Activated T-helper 9 cell treated with anti-CD3 and anti-CD28 coated beads, Interleukin-2, amount 50 U/mL, for 16 hours (primary cell): ENCODE results near the gene ACOX2.
A peak's percentile ranks its signal among the peaks of the same experiment; 100 is the strongest.

Experiments used
- DNase-seq: peaks from one replicate; pipeline ENCODE4 v3.0.0-alpha.2; 2020; ENCODE audit warnings: low read depth

The ACOX2 gene

GRCh38 chr3:58473275-58473674, 63.7 kb downstream of the ACOX2 start:
- no peak for DNase-seq

GRCh38 chr3:58471025-58471887, 65.7 kb downstream of the ACOX2 start:
- peak; percentile 10 for DNase-seq

GRCh38 chr3:58470363-58471024, 66.5 kb downstream of the ACOX2 start:
- no peak for DNase-seq

GRCh38 chr3:58469096-58469495, 67.9 kb downstream of the ACOX2 start:
- DNase-seq: no peak

GRCh38 chr3:58466899-58467563, 70.0 kb downstream of the ACOX2 start:
- no peak for DNase-seq

- DNase-seq: no peak
Observed at GRCh38 chr3:58464866-58465265, 72.1 kb downstream of the ACOX2 start.

- no peak for DNase-seq
Observed at GRCh38 chr3:58463942-58464271, 73.1 kb downstream of the ACOX2 start.

- peak; percentile 59 for DNase-seq
Observed at GRCh38 chr3:58463181-58463941, 73.6 kb downstream of the ACOX2 start.

GRCh38 chr3:58462829-58463180, 74.2 kb downstream of the ACOX2 start:
- DNase-seq: no peak

- no peak for DNase-seq
Observed at GRCh38 chr3:58459160-58459559, 77.8 kb downstream of the ACOX2 start.
